Adrenal gland (tissue), 5 donors: ENCODE measurements around the gene ARFGAP3.

Source experiments
- CTCF ChIP-seq, 6 experiments: fragments of 450-650 bp in 4 of 6; fragments of 200-600 bp in 2 of 6; sonication (generic) in 1 of 6; IDR thresholded peaks; 1 replicate in 5 of 6; 2 replicates in 1 of 6; pipeline versions ENCODE4 v1.5.1 to v1.8.0; 2016 to 2021; ENCODE audit warnings: antibody characterized with exemption in 6 of 6, mild to moderate bottlenecking in 2 of 6, moderate library complexity in 1 of 6
- POLR2A ChIP-seq, 2 donors: fragments of 450-650 bp; IDR thresholded peaks; one replicate each; pipeline ENCODE4 v1.6.1; 2017; ENCODE audit warnings: antibody characterized with exemption in 2 of 2, mild to moderate bottlenecking in 2 of 2, moderate library complexity in 1 of 2
- donor health status: DM: no; HTN: no; CAD: no.

- TF ChIP-seq CTCF (IDR thresholded peaks at IDR 0.05) = no peak
- TF ChIP-seq POLR2A (IDR thresholded peaks at IDR 0.05) = no peak
Observed at GRCh38 chr22:42855721-42856120, 1.4 kb downstream of the ARFGAP3 start.
